ENCODE results near the gene EMC8. TPM values are rescaled to one million over a fixed set of nuclear protein-coding genes. Genes with fewer than 3 reads are reported as not detected.

The EMC8 gene
- total RNA-seq, 1 donor from 2014 or later = 35.5 TPM

DNA sequence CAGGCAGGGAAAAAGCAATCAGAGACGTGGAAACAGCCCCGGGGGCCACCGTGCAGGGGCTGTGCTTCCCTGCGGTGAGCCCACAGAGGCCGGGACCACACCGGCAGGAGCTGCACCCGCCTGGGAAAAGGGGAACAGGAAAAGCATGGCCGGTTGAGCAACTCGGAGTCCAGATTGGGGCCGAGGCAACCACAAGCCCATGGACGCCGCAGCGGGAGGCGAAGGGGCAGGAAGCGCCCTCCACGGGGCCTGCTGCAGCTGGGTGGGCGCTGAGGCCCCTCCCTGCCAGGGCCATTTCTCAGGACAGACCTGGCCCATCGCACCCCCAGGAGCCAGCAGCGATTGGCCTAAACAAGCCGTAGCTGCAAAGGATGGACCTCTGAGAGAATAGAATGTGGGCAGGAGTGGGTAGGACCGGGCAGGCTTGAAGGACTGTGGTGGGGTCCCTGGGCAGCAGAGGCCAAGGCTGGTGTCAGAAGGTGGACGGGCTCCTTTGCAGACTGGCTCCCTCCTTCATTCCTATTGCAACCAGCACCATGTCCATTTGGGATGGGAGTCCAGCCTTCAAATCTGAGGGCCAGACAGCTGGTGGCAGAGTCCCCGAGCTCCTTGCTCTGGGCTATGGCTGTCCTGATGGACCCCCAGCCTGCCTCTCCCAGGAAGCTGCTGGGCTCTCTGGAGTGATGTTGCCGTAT, 30.6 kb upstream of the EMC8 start:
- Mint-ChIP-seq H3K36me3 (ENCODE audit: unreplicated experiment) (no peaks in the 10 kb centered on the region), H3K4me3 (ENCODE audit: unreplicated experiment) (no peak overlapping the region), H3K27ac (ENCODE audit: unreplicated experiment) (no peak overlapping the region), H3K9me3 (ENCODE audit: unreplicated experiment) (no peaks in the 10 kb centered on the region), H3K27me3 (ENCODE audit: unreplicated experiment) (peaks cover 15% of the 10 kb centered on the region), H3K4me1 (ENCODE audit: unreplicated experiment) (no peaks in the 10 kb centered on the region)
- TF ChIP-seq CTCF (IDR thresholded peaks at IDR 0.05) = no peak
- DNase-seq (ENCODE audit: extremely low spot score, unreplicated experiment) = no peak

GRCh38 chr16:85829171-85829719, 29.9 kb upstream of the EMC8 start:
- no peaks in the 10 kb centered on the region for H3K4me1 Mint-ChIP-seq (ENCODE audit: unreplicated experiment)
- H3K27me3 Mint-ChIP-seq (ENCODE audit: unreplicated experiment) = peaks cover 15% of the 10 kb centered on the region
- H3K4me3 Mint-ChIP-seq (ENCODE audit: unreplicated experiment) = no peak overlapping the region
- no peaks in the 10 kb centered on the region for H3K9me3 Mint-ChIP-seq (ENCODE audit: unreplicated experiment)
- no peak for DNase-seq (ENCODE audit: extremely low spot score, unreplicated experiment)
- TF ChIP-seq CTCF (IDR thresholded peaks at IDR 0.05) = no peak
- no peak overlapping the region for H3K27ac Mint-ChIP-seq (ENCODE audit: unreplicated experiment)
- no peaks in the 10 kb centered on the region for H3K36me3 Mint-ChIP-seq (ENCODE audit: unreplicated experiment)

GRCh38 chr16:85828166-85828565, 28.8 kb upstream of the EMC8 start:
- Mint-ChIP-seq H3K4me1 (ENCODE audit: unreplicated experiment) (no peaks in the 10 kb centered on the region), H3K27ac (ENCODE audit: unreplicated experiment) (no peak overlapping the region), H3K36me3 (ENCODE audit: unreplicated experiment) (no peaks in the 10 kb centered on the region), H3K27me3 (ENCODE audit: unreplicated experiment) (peaks cover 15% of the 10 kb centered on the region), H3K9me3 (ENCODE audit: unreplicated experiment) (no peaks in the 10 kb centered on the region), H3K4me3 (ENCODE audit: unreplicated experiment) (no peak overlapping the region)
- no peak for TF ChIP-seq CTCF (IDR thresholded peaks at IDR 0.05)
- DNase-seq (ENCODE audit: extremely low spot score, unreplicated experiment) = no peak

- H3K9me3 Mint-ChIP-seq (ENCODE audit: unreplicated experiment) = no peaks in the 10 kb centered on the region
- H3K36me3 Mint-ChIP-seq (ENCODE audit: unreplicated experiment) = no peaks in the 10 kb centered on the region
- H3K4me3 Mint-ChIP-seq (ENCODE audit: unreplicated experiment) = no peak overlapping the region
- no peak for DNase-seq (ENCODE audit: extremely low spot score, unreplicated experiment)
- peaks cover 7% of the 10 kb centered on the region for H3K27me3 Mint-ChIP-seq (ENCODE audit: unreplicated experiment)
- no peak overlapping the region for H3K27ac Mint-ChIP-seq (ENCODE audit: unreplicated experiment)
- no peaks in the 10 kb centered on the region for H3K4me1 Mint-ChIP-seq (ENCODE audit: unreplicated experiment)
- no peak for TF ChIP-seq CTCF (IDR thresholded peaks at IDR 0.05)
Measured at GRCh38 chr16:85826686-85827247, 27.4 kb upstream of the EMC8 start.

GRCh38 chr16:85825326-85825725, 26.0 kb upstream of the EMC8 start:
- Mint-ChIP-seq H3K27me3 (ENCODE audit: unreplicated experiment) (peaks cover 6% of the 10 kb centered on the region), H3K27ac (ENCODE audit: unreplicated experiment) (no peak overlapping the region), H3K9me3 (ENCODE audit: unreplicated experiment) (no peaks in the 10 kb centered on the region), H3K4me3 (ENCODE audit: unreplicated experiment) (no peak overlapping the region), H3K36me3 (ENCODE audit: unreplicated experiment) (no peaks in the 10 kb centered on the region), H3K4me1 (ENCODE audit: unreplicated experiment) (peaks cover 2% of the 10 kb centered on the region)
- no peak for DNase-seq (ENCODE audit: extremely low spot score, unreplicated experiment)
- no peak for TF ChIP-seq CTCF (IDR thresholded peaks at IDR 0.05)

All from osteocyte (in vitro differentiated cells).